Liver (tissue), 3 donors: ENCODE results near the gene PPME1.

Experiments
- GABPA ChIP-seq, 2 donors: IDR thresholded peaks in 1 of 2; conservative IDR thresholded peaks in 1 of 2; 2 replicates each; pipeline ENCODE4 v1.6.1; 2016; ENCODE audit warnings: antibody characterized with exemption in 2 of 2, mild to moderate bottlenecking in 1 of 2, moderate library complexity in 1 of 2
- HNF4A ChIP-seq, 2 donors: conservative IDR thresholded peaks; 2 replicates each; pipeline ENCODE4 v1.6.1; 2016; ENCODE audit warnings: antibody characterized with exemption in 2 of 2, mild to moderate bottlenecking in 2 of 2
- MAX ChIP-seq: IDR thresholded peaks from 2 replicates; pipeline ENCODE4 v1.6.1; 2016; ENCODE audit warnings: antibody characterized with exemption
- RAD21 ChIP-seq, 2 donors: IDR thresholded peaks; 2 replicates each; pipeline ENCODE4 v1.6.1; 2016; ENCODE audit warnings: antibody characterized with exemption in 2 of 2, mild to moderate bottlenecking in 2 of 2
- SP1 ChIP-seq: IDR thresholded peaks from 2 replicates; pipeline ENCODE4 v1.6.1; 2018; ENCODE audit warnings: antibody characterized with exemption, mild to moderate bottlenecking
- TF ChIP-seq, protein P1 (sequence below): fragments of 150-350 bp; IDR thresholded peaks from 2 replicates; pipeline ENCODE4 v1.5.1; 2017; ENCODE audit warnings: improper control_type of control experiment, low read depth, low read length; ENCODE audit not compliant: missing input control
- donor health status: healthy.
- donor health status: healthy.

GRCh38 chr11:74195828-74196227 is 24.7 kb downstream of the PPME1 start:
- TF ChIP-seq GABPA (IDR thresholded peaks at IDR 0.05 in 1 of 2, conservative IDR thresholded peaks at IDR 0.05 in 1 of 2) (no peak), HNF4A (conservative IDR thresholded peaks at IDR 0.05) (no peak), MAX (no peak), SP1 (no peak), RAD21 (IDR thresholded peaks at IDR 0.05) (no peak)
- TF ChIP-seq, protein P1, sequence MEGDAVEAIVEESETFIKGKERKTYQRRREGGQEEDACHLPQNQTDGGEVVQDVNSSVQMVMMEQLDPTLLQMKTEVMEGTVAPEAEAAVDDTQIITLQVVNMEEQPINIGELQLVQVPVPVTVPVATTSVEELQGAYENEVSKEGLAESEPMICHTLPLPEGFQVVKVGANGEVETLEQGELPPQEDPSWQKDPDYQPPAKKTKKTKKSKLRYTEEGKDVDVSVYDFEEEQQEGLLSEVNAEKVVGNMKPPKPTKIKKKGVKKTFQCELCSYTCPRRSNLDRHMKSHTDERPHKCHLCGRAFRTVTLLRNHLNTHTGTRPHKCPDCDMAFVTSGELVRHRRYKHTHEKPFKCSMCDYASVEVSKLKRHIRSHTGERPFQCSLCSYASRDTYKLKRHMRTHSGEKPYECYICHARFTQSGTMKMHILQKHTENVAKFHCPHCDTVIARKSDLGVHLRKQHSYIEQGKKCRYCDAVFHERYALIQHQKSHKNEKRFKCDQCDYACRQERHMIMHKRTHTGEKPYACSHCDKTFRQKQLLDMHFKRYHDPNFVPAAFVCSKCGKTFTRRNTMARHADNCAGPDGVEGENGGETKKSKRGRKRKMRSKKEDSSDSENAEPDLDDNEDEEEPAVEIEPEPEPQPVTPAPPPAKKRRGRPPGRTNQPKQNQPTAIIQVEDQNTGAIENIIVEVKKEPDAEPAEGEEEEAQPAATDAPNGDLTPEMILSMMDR = no peak
